Measurements from ENCODE around the gene GABRB1. TPM values are rescaled to one million over a fixed set of nuclear protein-coding genes. Genes with fewer than 3 reads are reported as not detected.

GABRB1 gene
- total RNA-seq, 1 donor from 2014 or later, result not detected

DNA sequence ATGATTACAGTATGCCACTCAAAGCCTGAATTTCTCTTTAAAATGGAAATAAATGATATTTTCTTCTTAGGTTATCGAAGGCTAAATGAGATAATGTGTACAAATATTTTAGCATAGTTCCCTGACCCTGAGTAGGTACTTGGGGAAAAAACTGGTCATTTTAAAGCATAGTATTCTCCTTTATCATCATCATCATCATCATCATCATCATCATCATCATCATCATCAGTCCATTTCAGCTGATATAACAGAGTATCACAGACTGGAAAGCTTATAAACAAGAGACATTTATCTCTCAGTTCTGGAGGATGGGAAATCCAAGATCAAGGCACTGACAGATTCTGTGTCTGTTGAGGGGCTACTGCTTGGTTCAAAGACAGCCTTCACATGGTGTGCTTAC, 13.9 kb downstream of the GABRB1 start:
- intact Hi-C loops (cut with micrococcal nuclease), result no loop called here
- H3K27me3 Mint-ChIP-seq, result peaks cover 2% of the 10 kb centered on the region
- no peak overlapping the region for H3K4me3 Mint-ChIP-seq
- DNase-seq (no peak), ATAC-seq (ENCODE audit: low read depth) (no peak)
- H3K27ac Mint-ChIP-seq, result no peak overlapping the region
- peaks cover 2% of the 10 kb centered on the region for H3K9me3 Mint-ChIP-seq
- CTCF ChIA-PET, result no interaction called here
- TF ChIP-seq, protein P1, sequence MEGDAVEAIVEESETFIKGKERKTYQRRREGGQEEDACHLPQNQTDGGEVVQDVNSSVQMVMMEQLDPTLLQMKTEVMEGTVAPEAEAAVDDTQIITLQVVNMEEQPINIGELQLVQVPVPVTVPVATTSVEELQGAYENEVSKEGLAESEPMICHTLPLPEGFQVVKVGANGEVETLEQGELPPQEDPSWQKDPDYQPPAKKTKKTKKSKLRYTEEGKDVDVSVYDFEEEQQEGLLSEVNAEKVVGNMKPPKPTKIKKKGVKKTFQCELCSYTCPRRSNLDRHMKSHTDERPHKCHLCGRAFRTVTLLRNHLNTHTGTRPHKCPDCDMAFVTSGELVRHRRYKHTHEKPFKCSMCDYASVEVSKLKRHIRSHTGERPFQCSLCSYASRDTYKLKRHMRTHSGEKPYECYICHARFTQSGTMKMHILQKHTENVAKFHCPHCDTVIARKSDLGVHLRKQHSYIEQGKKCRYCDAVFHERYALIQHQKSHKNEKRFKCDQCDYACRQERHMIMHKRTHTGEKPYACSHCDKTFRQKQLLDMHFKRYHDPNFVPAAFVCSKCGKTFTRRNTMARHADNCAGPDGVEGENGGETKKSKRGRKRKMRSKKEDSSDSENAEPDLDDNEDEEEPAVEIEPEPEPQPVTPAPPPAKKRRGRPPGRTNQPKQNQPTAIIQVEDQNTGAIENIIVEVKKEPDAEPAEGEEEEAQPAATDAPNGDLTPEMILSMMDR (IDR thresholded peaks at IDR 0.05), result no peak
- POLR2A ChIA-PET, result no interaction called here
- no peaks in the 10 kb centered on the region for H3K36me3 Mint-ChIP-seq (ENCODE audit: low read depth)
- no peaks in the 10 kb centered on the region for H3K4me1 Mint-ChIP-seq

DNA sequence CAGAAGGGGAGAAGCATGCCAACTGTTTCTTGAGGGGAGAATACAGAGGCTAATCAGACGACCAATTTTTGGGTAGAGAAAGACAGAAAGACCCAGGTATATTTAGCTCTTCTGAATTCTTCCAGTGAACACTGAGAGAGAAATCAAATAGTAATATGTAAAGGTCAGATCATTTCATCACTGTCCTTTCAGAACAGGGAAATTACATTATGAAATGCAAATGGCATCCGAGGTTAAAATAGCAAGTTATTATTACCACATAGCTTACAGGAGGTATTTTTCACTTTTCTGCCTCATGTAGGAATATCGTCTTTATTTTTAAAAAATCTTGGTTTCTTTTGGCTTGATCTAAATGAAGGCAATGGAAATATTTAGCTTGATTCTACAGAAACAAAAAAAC, 18.0 kb downstream of the GABRB1 start:
- TF ChIP-seq, protein P1 (IDR thresholded peaks at IDR 0.05), result no peak
- intact Hi-C loops (cut with micrococcal nuclease), result no loop called here
- ATAC-seq (ENCODE audit: low read depth), result no peak
- ChIA-PET POLR2A (no interaction called here), CTCF (no interaction called here)
- H3K27me3 Mint-ChIP-seq, result peaks cover 4% of the 10 kb centered on the region
- no peak overlapping the region for H3K4me3 Mint-ChIP-seq
- no peaks in the 10 kb centered on the region for H3K36me3 Mint-ChIP-seq (ENCODE audit: low read depth)
- no peak for DNase-seq
- H3K27ac Mint-ChIP-seq, result no peak overlapping the region
- H3K4me1 Mint-ChIP-seq, result no peaks in the 10 kb centered on the region
- H3K9me3 Mint-ChIP-seq, result peaks cover 2% of the 10 kb centered on the region

DNA sequence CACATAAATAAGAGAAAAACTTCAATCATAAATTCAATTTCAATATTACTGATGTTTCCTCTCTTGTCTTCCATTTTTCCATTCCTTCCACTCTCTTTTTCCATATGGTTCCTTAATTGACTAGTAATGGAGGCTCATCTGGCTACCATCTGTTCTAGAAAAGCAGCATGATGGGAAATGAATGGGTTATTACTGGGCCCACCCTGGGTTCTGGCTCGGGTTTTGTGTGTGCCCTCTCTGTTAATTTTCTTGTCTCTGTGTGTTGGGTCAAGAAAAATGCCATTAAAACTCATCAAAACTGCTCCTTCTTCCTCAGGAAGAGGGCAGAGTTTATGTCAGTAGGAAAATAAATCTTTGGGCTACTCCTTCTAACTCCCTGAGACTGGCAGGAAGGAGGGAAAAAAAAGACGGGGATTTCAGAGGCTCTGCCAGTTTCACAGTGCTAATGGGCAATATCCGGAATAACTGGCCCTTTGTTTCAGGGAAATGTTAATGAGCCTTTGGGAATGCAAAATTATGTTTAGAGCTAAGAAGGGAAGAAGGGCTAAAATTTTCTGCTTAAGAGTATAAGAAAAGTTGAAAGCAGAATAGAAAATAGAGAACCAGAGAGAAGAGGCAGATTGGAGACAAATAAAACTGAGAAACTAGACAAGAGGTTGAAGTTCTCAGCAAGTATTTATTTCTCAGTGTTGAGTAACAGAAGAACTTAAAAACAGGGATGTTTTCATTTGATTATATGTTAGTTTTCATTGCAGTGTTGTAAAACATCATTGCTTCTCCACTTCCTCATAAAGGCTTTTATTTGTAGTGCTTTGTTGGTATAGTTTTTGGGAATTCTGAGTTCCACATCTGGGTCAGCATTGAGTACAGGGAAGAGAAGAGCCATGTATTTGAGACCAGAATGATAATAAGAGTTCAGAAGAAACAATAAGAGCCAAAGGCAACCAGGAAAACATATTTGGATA, 19.7 kb downstream of the GABRB1 start:
- Mint-ChIP-seq H3K27ac (no peak overlapping the region), H3K4me3 (no peak overlapping the region), H3K27me3 (peaks cover 3% of the 10 kb centered on the region), H3K4me1 (no peaks in the 10 kb centered on the region), H3K36me3 (ENCODE audit: low read depth) (no peaks in the 10 kb centered on the region), H3K9me3 (peaks cover 2% of the 10 kb centered on the region)
- CTCF ChIA-PET, result no interaction called here
- no peak for DNase-seq
- intact Hi-C loops (cut with micrococcal nuclease), result no loop called here
- TF ChIP-seq, protein P1 (IDR thresholded peaks at IDR 0.05), result no peak
- no peak for ATAC-seq (ENCODE audit: low read depth)
- POLR2A ChIA-PET, result no interaction called here

DNA sequence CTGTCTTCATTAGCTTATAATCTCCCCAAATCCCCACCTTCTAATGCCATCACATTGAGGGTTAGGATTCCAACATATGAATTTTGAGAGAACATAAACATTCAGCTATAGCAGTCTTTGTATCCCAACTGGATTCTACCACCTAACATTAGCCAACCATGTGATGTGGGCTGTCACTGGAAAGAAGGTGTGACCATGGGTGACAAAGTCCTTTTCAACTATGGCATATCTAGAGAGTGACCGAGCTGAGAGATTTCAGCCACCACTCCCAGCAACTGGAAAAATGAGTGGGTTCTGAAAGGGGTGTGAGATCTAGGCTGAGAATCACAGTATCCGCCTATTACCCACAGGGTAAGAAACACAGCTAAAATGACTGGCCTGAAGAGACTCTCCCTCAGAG, 22.1 kb downstream of the GABRB1 start:
- Mint-ChIP-seq H3K9me3 (no peaks in the 10 kb centered on the region), H3K4me3 (no peak overlapping the region), H3K27me3 (peaks cover 3% of the 10 kb centered on the region), H3K27ac (no peak overlapping the region), H3K36me3 (ENCODE audit: low read depth) (no peaks in the 10 kb centered on the region), H3K4me1 (no peaks in the 10 kb centered on the region)
- ATAC-seq (ENCODE audit: low read depth) (no peak), DNase-seq (no peak)
- TF ChIP-seq, protein P1 (IDR thresholded peaks at IDR 0.05), result no peak
- ChIA-PET CTCF (no interaction called here), POLR2A (no interaction called here)
- intact Hi-C loops (cut with micrococcal nuclease), result no loop called here

DNA sequence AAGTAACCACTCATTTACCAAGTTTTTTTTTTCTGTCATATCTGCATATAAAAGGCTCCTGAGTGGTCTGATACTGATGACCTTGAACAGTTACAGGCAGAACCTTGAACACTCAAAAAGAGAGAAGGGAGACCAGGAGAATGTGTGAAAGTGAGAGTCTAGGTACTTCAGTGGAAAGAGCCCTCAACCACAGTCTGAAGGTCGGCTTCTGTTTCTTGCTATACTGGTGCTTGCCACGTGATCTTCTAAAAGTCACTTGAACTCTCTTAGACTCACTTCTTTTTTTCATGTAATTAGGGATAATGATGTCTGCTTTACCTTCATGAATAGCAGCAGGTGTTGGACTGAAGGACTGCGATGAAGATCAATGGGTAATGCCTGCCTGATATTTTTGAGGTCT, 22.8 kb downstream of the GABRB1 start:
- TF ChIP-seq, protein P1 (IDR thresholded peaks at IDR 0.05), result no peak
- Mint-ChIP-seq H3K27ac (no peak overlapping the region), H3K9me3 (no peaks in the 10 kb centered on the region), H3K4me1 (no peaks in the 10 kb centered on the region), H3K4me3 (no peak overlapping the region), H3K36me3 (ENCODE audit: low read depth) (no peaks in the 10 kb centered on the region), H3K27me3 (peaks cover 3% of the 10 kb centered on the region)
- ChIA-PET POLR2A (no interaction called here), CTCF (no interaction called here)
- ATAC-seq (ENCODE audit: low read depth) (no peak), DNase-seq (no peak)
- intact Hi-C loops (cut with micrococcal nuclease), result no loop called here

Measured in activated B cell treated with CpG ODN at 0.5 μM for 24 hours (primary cell).